ENCODE data around the gene HAUS6. TPM values are rescaled to one million over a fixed set of nuclear protein-coding genes. Genes with fewer than 3 reads are reported as not detected.

Gene HAUS6
- 10 to 100 TPM; 19.2 to 20.3 TPM for total RNA-seq

GRCh38 chr9:19102631-19103345 lies at the start of gene HAUS6:
TSS of gene HAUS6 (minus strand) at chr9:19102904. CDS start at chr9:19102651, 253 bp downstream.

GRCh38 chr9:19048966-19049916 lies 53.5 kb downstream of the HAUS6 start, which contains the start of gene RRAGA:
TSS of gene RRAGA (plus strand) at chr9:19049427. CDS start at chr9:19049660, 233 bp downstream.

GRCh38 chr9:19033015-19033414 lies 69.7 kb downstream of the HAUS6 start, which contains the start of gene SAXO1:
TSS of gene SAXO1 (minus strand) at chr9:19033209. CDS start at chr9:19032908, 301 bp downstream.

Other genes starting within 250 kb of the HAUS6 start
- under 1 TPM in 1 of 2 experiments, not detected in 1; 0.13 TPM for gene SAXO1, start 69.7 kb downstream of the HAUS6 start, total RNA-seq
- gene RRAGA, start 53.5 kb downstream of the HAUS6 start, total RNA-seq: 10 to 100 TPM; 45.7 to 45.9 TPM
- gene PLIN2, start 24.6 kb upstream of the HAUS6 start, total RNA-seq: 10 to 100 TPM; 53.2 to 57.9 TPM
- gene DENND4C, start 127.8 kb upstream of the HAUS6 start, total RNA-seq: 10 to 100 TPM; 43.0 to 44.2 TPM